A549 treated with RU486 at 1 μM for 4 hours (cell line): ENCODE results near the gene TMEM156. TPM values are rescaled to one million over a fixed set of nuclear protein-coding genes. Genes with fewer than 3 reads are reported as not detected.

Experiments used
- total RNA-seq: library from RNA; stranded (reverse); fragments of 200-300 nt; extraction: Qiagen RNA extraction; gene quantifications from 5 replicates; pipeline ENCODE4 v1.2.3, GENCODE V29; 2022; ENCODE audit warnings: low read depth

The TMEM156 gene, protein sequence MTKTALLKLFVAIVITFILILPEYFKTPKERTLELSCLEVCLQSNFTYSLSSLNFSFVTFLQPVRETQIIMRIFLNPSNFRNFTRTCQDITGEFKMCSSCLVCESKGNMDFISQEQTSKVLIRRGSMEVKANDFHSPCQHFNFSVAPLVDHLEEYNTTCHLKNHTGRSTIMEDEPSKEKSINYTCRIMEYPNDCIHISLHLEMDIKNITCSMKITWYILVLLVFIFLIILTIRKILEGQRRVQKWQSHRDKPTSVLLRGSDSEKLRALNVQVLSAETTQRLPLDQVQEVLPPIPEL
- total RNA-seq, result 17.0 to 24.9 TPM (median 21.8 TPM) in 5 replicates

DNA sequence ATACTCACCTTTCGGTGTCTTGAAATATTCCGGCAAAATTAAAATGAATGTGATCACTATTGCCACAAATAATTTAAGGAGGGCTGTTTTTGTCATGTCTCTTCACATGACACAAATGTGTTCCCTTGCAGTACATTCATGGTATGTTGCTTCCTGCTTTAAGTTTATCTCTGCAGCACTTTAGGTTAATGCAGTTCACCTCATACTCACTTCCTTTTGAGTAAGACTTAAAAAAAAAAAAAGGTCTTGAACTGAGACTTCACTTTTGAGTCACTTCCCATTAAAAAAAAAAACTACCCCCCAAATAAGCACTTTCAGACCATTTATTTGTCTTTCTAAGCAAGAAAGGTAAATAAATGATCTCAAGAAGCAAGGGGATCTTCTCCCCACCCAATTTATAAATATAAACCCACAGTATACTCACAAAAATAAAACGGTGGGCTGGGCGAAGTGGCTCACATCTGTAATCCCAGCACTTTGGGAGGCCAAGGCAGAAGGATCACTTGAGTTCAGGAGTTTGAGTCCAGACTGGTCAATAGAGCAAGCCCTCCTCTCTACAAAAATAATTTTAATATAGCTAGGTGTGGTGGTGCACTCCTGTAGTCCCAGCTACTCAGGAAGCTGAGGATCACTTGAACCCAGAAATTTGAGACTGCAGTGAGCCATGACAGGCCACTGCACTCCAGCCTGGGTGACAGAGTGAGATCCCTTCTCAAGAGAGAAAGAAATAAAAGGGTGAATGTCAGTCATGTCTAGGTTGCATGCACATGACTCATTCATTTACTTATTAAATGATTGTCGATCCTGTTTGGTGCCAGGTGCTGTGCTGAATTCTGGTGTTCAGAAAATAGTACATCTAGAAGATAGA lies at the start of gene TMEM156:
Gene TMEM156 (minus strand): TSS at position 192 of the 868 bp plus-strand sequence. CDS start 96 bp downstream, at position 96.

DNA sequence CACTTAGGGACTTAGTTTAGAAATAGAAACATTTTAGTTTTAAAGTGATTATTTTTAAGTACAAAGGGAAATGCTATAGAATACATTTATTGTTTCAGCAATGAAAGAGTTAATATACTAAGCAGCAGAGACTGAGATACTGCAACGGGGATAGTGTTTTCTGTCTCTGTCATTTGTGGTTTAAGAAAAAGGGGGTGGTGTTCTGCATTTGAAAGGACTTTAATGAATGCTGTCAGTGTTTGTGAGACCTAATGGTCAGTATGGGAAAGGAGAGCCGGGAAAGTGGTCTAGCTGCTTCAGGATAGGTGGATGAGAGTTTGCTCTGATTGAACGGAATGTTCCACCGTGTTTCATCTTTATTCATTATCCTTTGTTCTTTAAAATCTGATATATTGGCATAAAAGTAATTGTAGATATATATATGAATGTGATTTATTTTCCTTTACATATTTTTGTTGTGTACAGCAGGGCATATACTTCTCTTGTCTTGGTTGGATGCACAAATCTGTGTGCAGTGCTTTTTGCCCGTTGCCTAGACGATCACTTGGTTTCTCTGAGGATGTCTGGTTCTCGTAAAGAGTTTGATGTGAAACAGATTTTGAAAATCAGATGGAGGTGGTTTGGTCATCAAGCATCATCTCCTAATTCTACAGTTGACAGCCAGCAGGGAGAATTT lies 30.0 kb upstream of the TMEM156 start, which contains the start of gene KLHL5:
Gene KLHL5 (plus strand): TSS at position 139 of the 676 bp plus-strand sequence. CDS start 421 bp downstream, at position 560.

Other genes starting within 250 kb of the TMEM156 start
- gene TLR10, start 249.4 kb downstream of the TMEM156 start, total RNA-seq, result 0.05 to 0.06 TPM (median 0.05 TPM) in 3 of 5 replicates, not detected in the others
- 0.29 to 0.67 TPM (median 0.57 TPM) in 5 replicates for gene TLR1, start 227.6 kb downstream of the TMEM156 start, total RNA-seq
- gene TLR6, start 175.6 kb downstream of the TMEM156 start, total RNA-seq, result 2.8 to 4.1 TPM (median 3.8 TPM) in 5 replicates
- 21.9 to 42.4 TPM (median 31.8 TPM) in 5 replicates for gene FAM114A1, start 164.6 kb downstream of the TMEM156 start, total RNA-seq
- gene KLHL5, start 29.8 kb upstream of the TMEM156 start, total RNA-seq, result 45.3 to 63.6 TPM (median 52.2 TPM) in 5 replicates
- gene WDR19, start 150.1 kb upstream of the TMEM156 start, total RNA-seq, result 8.1 to 11.2 TPM (median 8.4 TPM) in 5 replicates